MM.1S (cell line): Measurements from ENCODE around the gene IYD.

Source experiments
- DNase-seq: peaks from one replicate; pipeline ENCODE4 v3.0.0-alpha.2; 2015
- H2AFZ ChIP-seq: fragments of 300-600 bp; sonication (generic); 2 replicates; pipeline ENCODE4 v1.6.0; 2016; ENCODE audit warnings: antibody characterized with exemption, low read length
- H3F3A ChIP-seq: fragments of 300-600 bp; sonication (generic); 2 replicates; pipeline ENCODE4 v1.6.1; 2016; ENCODE audit warnings: mild to moderate bottlenecking, antibody characterized with exemption, low read length, moderate library complexity, mixed read lengths; ENCODE audit not compliant: insufficient read depth
- H3K27ac ChIP-seq: fragments of 300-600 bp; sonication (generic); 2 replicates; pipeline ENCODE4 v1.5.1; 2016; ENCODE audit warnings: mild to moderate bottlenecking, low read length
- H3K27me3 ChIP-seq: fragments of 300-600 bp; sonication (generic); replicated peaks from 2 replicates; pipeline ENCODE4 v1.6.0; 2016; ENCODE audit warnings: low read length; ENCODE audit not compliant: insufficient read depth
- H3K36me3 ChIP-seq: fragments of 300-600 bp; sonication (generic); replicated peaks from 2 replicates; pipeline ENCODE4 v1.6.1; 2016; ENCODE audit warnings: mild to moderate bottlenecking, low read length, mixed read lengths; ENCODE audit not compliant: insufficient read depth
- H3K4me1 ChIP-seq: fragments of 300-600 bp; sonication (generic); 2 replicates; pipeline ENCODE4 v1.6.1; 2016; ENCODE audit warnings: low read length, mixed read lengths
- H3K4me2 ChIP-seq: fragments of 300-600 bp; sonication (generic); 2 replicates; pipeline ENCODE4 v1.6.0; 2016; ENCODE audit warnings: low read depth, low read length
- H3K4me3 ChIP-seq: fragments of 300-600 bp; sonication (generic); 2 replicates; pipeline ENCODE4 v1.5.1; 2016; ENCODE audit warnings: low read length, mixed read lengths
- H3K79me2 ChIP-seq: fragments of 300-600 bp; sonication (generic); 2 replicates; pipeline ENCODE4 v1.6.1; 2016; ENCODE audit warnings: mixed run types, low read length, mixed read lengths
- H3K9ac ChIP-seq: fragments of 300-600 bp; sonication (generic); 2 replicates; pipeline ENCODE4 v1.6.1; 2016; ENCODE audit warnings: low read length, mixed read lengths
- H3K9me2 ChIP-seq: fragments of 300-600 bp; sonication (generic); replicated peaks from 2 replicates; pipeline ENCODE4 v1.6.1; 2016; ENCODE audit warnings: mild to moderate bottlenecking, low read length, mixed read lengths; ENCODE audit not compliant: insufficient read depth
- H3K9me3 ChIP-seq: fragments of 300-600 bp; sonication (generic); replicated peaks from 2 replicates; pipeline ENCODE4 v1.6.1; 2016; ENCODE audit warnings: mild to moderate bottlenecking, low read length, mixed read lengths; ENCODE audit not compliant: insufficient read depth
- H4K20me1 ChIP-seq: fragments of 300-600 bp; sonication (generic); 2 replicates; pipeline ENCODE4 v1.6.1; 2016; ENCODE audit warnings: mild to moderate bottlenecking, low read length, moderate library complexity, mixed read lengths; ENCODE audit not compliant: insufficient read depth
- EZH2 ChIP-seq: fragments of 300-600 bp; sonication (generic); optimal IDR thresholded peaks from 2 replicates; pipeline ENCODE3; 2017; ENCODE audit warnings: low read depth, mild to moderate bottlenecking, antibody characterized with exemption, low read length, mixed read lengths
- EZH2phosphoT487 ChIP-seq: fragments of 300-600 bp; sonication (generic); IDR thresholded peaks from 2 replicates; pipeline ENCODE4 v1.6.1; 2018; ENCODE audit warnings: antibody characterized with exemption, low read length
- TF ChIP-seq, protein P1 (sequence below): fragments of 300-600 bp; sonication (generic); IDR thresholded peaks from 2 replicates; pipeline ENCODE4 v1.5.1; 2016; ENCODE audit warnings: antibody characterized with exemption, low read length, mixed read lengths

The IYD gene

DNA sequence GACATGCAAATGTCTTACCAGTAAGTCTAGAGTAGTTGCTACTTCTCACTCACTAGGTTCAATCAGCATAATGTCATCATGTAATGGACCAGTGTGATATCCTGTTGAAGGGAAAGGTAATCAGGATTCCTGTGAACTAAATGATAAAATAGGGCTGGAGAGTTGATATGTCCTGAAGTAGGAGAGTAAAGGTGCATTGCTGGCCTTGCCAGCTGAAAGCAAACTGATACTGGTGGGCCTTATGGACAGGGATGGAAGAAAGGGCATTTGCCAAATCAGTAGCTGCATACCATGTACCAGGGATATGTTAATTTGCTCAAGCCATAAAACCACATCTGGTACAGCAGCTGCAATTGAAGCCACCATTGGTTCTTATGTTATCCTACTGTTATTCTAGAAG, 37.5 kb upstream of the IYD start:
- Histone ChIP-seq H3K9me2 (no peaks in the 10 kb centered on the region), H3K36me3 (no peaks in the 10 kb centered on the region), H3K4me2 (no peak overlapping the region), H3K4me1 (no peaks in the 10 kb centered on the region), H3K27ac (no peak overlapping the region), H3K9me3 (no peaks in the 10 kb centered on the region), H4K20me1 (no peaks in the 10 kb centered on the region), H3K9ac (no peak overlapping the region), H3K4me3 (no peak overlapping the region), H2AFZ (no peak overlapping the region), H3K27me3 (no peaks in the 10 kb centered on the region), H3K79me2 (no peaks in the 10 kb centered on the region), H3F3A (no peaks in the 10 kb centered on the region)
- TF ChIP-seq EZH2 (no peak), EZH2phosphoT487 (no peak)
- TF ChIP-seq, protein P1, sequence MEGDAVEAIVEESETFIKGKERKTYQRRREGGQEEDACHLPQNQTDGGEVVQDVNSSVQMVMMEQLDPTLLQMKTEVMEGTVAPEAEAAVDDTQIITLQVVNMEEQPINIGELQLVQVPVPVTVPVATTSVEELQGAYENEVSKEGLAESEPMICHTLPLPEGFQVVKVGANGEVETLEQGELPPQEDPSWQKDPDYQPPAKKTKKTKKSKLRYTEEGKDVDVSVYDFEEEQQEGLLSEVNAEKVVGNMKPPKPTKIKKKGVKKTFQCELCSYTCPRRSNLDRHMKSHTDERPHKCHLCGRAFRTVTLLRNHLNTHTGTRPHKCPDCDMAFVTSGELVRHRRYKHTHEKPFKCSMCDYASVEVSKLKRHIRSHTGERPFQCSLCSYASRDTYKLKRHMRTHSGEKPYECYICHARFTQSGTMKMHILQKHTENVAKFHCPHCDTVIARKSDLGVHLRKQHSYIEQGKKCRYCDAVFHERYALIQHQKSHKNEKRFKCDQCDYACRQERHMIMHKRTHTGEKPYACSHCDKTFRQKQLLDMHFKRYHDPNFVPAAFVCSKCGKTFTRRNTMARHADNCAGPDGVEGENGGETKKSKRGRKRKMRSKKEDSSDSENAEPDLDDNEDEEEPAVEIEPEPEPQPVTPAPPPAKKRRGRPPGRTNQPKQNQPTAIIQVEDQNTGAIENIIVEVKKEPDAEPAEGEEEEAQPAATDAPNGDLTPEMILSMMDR = no peak
- no peak for DNase-seq

DNA sequence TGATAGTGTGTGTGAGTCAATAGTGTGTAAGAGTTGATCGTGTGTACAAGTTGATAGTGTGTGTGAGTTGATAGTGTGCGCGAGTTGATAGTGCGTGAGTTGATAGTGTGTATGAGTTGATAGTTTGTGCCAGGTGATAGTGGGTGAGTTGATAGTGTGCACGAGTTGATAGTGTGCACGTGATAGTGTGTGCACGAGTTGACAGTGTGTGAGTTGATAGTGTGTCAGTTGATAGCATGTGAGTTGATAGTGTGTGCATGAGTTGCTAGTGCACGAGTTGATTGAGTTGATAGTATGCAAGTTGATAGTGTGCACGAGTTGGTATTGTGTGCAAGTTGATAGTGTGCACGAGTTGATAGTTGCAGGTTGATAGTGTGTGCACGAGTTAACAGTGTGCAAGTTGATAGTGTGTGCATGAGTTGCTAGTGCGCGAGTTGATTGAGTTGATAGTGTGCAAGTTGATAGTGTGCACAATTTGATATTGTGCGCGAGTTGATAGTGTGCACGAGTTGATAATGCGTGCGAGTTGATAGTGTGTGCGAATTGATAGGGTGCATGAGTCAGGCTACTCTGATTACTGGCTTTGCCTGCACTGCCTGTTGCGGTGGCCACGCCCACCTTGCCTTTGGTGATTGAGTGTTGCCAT, 35.8 kb upstream of the IYD start:
- no peaks in the 10 kb centered on the region for H3K4me1 ChIP-seq
- TF ChIP-seq, protein P1 = no peak
- TF ChIP-seq EZH2 = no peak
- no peak for TF ChIP-seq EZH2phosphoT487
- H3K9me3 ChIP-seq = no peaks in the 10 kb centered on the region
- H3K27ac ChIP-seq = no peak overlapping the region
- no peaks in the 10 kb centered on the region for H3K9me2 ChIP-seq
- no peaks in the 10 kb centered on the region for H3K79me2 ChIP-seq
- DNase-seq = no peak
- H4K20me1 ChIP-seq = no peaks in the 10 kb centered on the region
- H3K36me3 ChIP-seq = no peaks in the 10 kb centered on the region
- no peak overlapping the region for H2AFZ ChIP-seq
- H3K4me2 ChIP-seq = no peak overlapping the region
- H3K27me3 ChIP-seq = no peaks in the 10 kb centered on the region
- no peak overlapping the region for H3K9ac ChIP-seq
- no peaks in the 10 kb centered on the region for H3F3A ChIP-seq
- no peak overlapping the region for H3K4me3 ChIP-seq

DNA sequence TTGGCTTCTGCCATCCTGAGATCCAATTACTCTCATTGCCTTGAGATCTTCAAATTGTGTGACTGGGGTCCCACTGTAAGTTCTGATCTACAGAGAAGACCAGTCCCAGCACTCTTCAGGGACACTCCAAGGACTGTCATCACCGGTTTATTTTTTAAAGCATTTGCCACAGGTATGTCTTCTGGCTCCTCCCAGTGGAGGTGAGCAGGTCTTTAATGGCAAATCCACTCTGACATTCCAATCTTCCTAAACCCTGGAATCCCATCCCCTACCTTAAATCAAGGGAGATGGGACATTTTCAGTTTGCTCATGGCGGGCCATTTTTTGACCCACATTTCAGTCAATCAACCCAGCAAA, 35.2 kb upstream of the IYD start:
- Histone ChIP-seq H3K9ac (no peak overlapping the region), H3K9me2 (no peaks in the 10 kb centered on the region), H3K27ac (no peak overlapping the region), H2AFZ (no peak overlapping the region), H4K20me1 (no peaks in the 10 kb centered on the region), H3K4me2 (no peak overlapping the region), H3K4me1 (no peaks in the 10 kb centered on the region), H3K9me3 (no peaks in the 10 kb centered on the region), H3K36me3 (no peaks in the 10 kb centered on the region), H3K4me3 (no peak overlapping the region), H3K79me2 (no peaks in the 10 kb centered on the region), H3F3A (no peaks in the 10 kb centered on the region), H3K27me3 (no peaks in the 10 kb centered on the region)
- DNase-seq = no peak
- TF ChIP-seq EZH2phosphoT487 (no peak), EZH2 (no peak)
- TF ChIP-seq, protein P1 = no peak
